G401 (cell line): Measurements from ENCODE around the gene NUFIP2. TPM values are rescaled to one million over a fixed set of nuclear protein-coding genes. Genes with fewer than 3 reads are reported as not detected.
"Not testable (repeated sequence)": the region's sequence is repeated elsewhere in the genome, so short reads cannot be mapped to it uniquely, and the experiment has no call there.

Experiments used
- DNase-seq: peaks from one replicate; pipeline ENCODE4 v3.0.0-alpha.2; 2015; ENCODE audit warnings: low spot score
- in situ Hi-C: cut with HindIII; loops from 2 replicates; pipeline ENCODE4 v1.10.0; 2016; ENCODE audit warnings: low sequenced_read_pairs, mixed read lengths
- total RNA-seq: library from RNA; depleted of rRNA; stranded (reverse); fragments of >200 nt; shearing (Covaris generic); gene quantifications from 2 replicates; pipeline ENCODE4 v1.2.3, GENCODE V29; 2014; rRNA removed

The NUFIP2 gene
- 22.3 and 30.8 TPM in 2 replicates for total RNA-seq

GRCh38 chr17:29293890-29294579 is at the start of gene NUFIP2:
NUFIP2 (minus strand) TSS chr17:29294148; CDS start chr17:29294059, 89 bp downstream.
- in situ Hi-C loops, result no loop called here
- peak; percentile 100 for DNase-seq

GRCh38 chr17:29342158-29342765 is 48.3 kb upstream of the NUFIP2 start:
- DNase-seq, result no peak
- in situ Hi-C loops, result no loop called here

GRCh38 chr17:29341726-29342125 is 47.8 kb upstream of the NUFIP2 start:
- no peak for DNase-seq
- in situ Hi-C loops, result no loop called here

- DNase-seq, in situ Hi-C loops: not testable (repeated sequence)
These were observed 45.1 kb upstream of the NUFIP2 start for GRCh38 chr17:29339016-29339415.

- in situ Hi-C loops, result no loop called here
- DNase-seq, result peak; percentile 12
These were observed 37.7 kb upstream of the NUFIP2 start for GRCh38 chr17:29331708-29332085.

GRCh38 chr17:29331075-29331707 is 37.2 kb upstream of the NUFIP2 start:
- in situ Hi-C loops, result no loop called here
- DNase-seq, result no peak

GRCh38 chr17:29327412-29327811 is 33.5 kb upstream of the NUFIP2 start:
- in situ Hi-C loops, result no loop called here
- no peak for DNase-seq

- in situ Hi-C loops, result no loop called here
- DNase-seq, result no peak
These were observed 32.3 kb upstream of the NUFIP2 start for GRCh38 chr17:29326023-29326813.

GRCh38 chr17:29322363-29322762 is 28.4 kb upstream of the NUFIP2 start:
- DNase-seq, result no peak
- in situ Hi-C loops, result no loop called here

GRCh38 chr17:29303386-29303785 is 9.4 kb upstream of the NUFIP2 start:
- in situ Hi-C loops, result no loop called here
- DNase-seq, result no peak

- in situ Hi-C loops, result no loop called here
- no peak for DNase-seq
These were observed 5.1 kb upstream of the NUFIP2 start for GRCh38 chr17:29299031-29299430.

GRCh38 chr17:29295420-29295819 is 1.5 kb upstream of the NUFIP2 start:
- DNase-seq, result no peak
- in situ Hi-C loops, result no loop called here

- in situ Hi-C loops, result no loop called here
- DNase-seq, result no peak
These were observed 592 bp upstream of the NUFIP2 start for GRCh38 chr17:29294580-29294900.

GRCh38 chr17:29292992-29293889 is 707 bp downstream of the NUFIP2 start:
- DNase-seq, result peak; percentile 44
- in situ Hi-C loops, result no loop called here

GRCh38 chr17:29292071-29292991 is 1.6 kb downstream of the NUFIP2 start:
- in situ Hi-C loops, result no loop called here
- peak; percentile 55 for DNase-seq

GRCh38 chr17:29291163-29291752 is 2.7 kb downstream of the NUFIP2 start:
- peak; percentile 81 for DNase-seq
- in situ Hi-C loops, result no loop called here

- in situ Hi-C loops, result no loop called here
- DNase-seq, result no peak
These were observed 4.1 kb downstream of the NUFIP2 start for GRCh38 chr17:29289852-29290251.

GRCh38 chr17:29283961-29284360 is 10.0 kb downstream of the NUFIP2 start:
- DNase-seq, result no peak
- in situ Hi-C loops, result no loop called here
